Measurements from ENCODE around the gene GTPBP6.
"Not testable (repeated sequence)": the region's sequence is repeated elsewhere in the genome, so short reads cannot be mapped to it uniquely, and the experiment has no call there.

GTPBP6 gene

GRCh38 chrX:257054-257453 lies 61.5 kb downstream of the GTPBP6 start:
- in situ Hi-C loops (cut with MboI; ENCODE audit: low pct_unique_long_range_greater_than_20kb, low sequenced_read_pairs); DNase-seq: not testable (repeated sequence)

GRCh38 chrX:255923-256331 lies 62.7 kb downstream of the GTPBP6 start:
- in situ Hi-C loops (cut with MboI; ENCODE audit: low pct_unique_long_range_greater_than_20kb, low sequenced_read_pairs): no loop called here
- DNase-seq: no peak

Measured in KBM-7 (cell line).